ENCODE data around the gene ELOVL6.

Gene ELOVL6

GRCh38 chr4:110099638-110100037 is 98.8 kb downstream of the ELOVL6 start:
- no peak for FAIRE-seq
- no peak for DNase-seq (ENCODE audit: insufficient read length, low spot score)
- no peak for TF ChIP-seq CTCF (IDR thresholded peaks at IDR 0.05; ENCODE audit: insufficient read depth, missing control alignments)

GRCh38 chr4:110096405-110096804 is 102.0 kb downstream of the ELOVL6 start:
- FAIRE-seq (no peak), DNase-seq (ENCODE audit: insufficient read length, low spot score) (no peak)
- TF ChIP-seq CTCF (IDR thresholded peaks at IDR 0.05; ENCODE audit: insufficient read depth, missing control alignments), result no peak

- FAIRE-seq, result no peak
- TF ChIP-seq CTCF (IDR thresholded peaks at IDR 0.05; ENCODE audit: insufficient read depth, missing control alignments), result no peak
- DNase-seq (ENCODE audit: insufficient read length, low spot score), result no peak
These were observed 105.8 kb downstream of the ELOVL6 start for GRCh38 chr4:110092646-110093045.

GRCh38 chr4:110091434-110092140 is 106.8 kb downstream of the ELOVL6 start:
- no peak for DNase-seq (ENCODE audit: insufficient read length, low spot score)
- no peak for FAIRE-seq
- no peak for TF ChIP-seq CTCF (IDR thresholded peaks at IDR 0.05; ENCODE audit: insufficient read depth, missing control alignments)

GRCh38 chr4:110088670-110089069 is 109.7 kb downstream of the ELOVL6 start:
- no peak for TF ChIP-seq CTCF (IDR thresholded peaks at IDR 0.05; ENCODE audit: insufficient read depth, missing control alignments)
- FAIRE-seq, result no peak
- DNase-seq (ENCODE audit: insufficient read length, low spot score), result no peak

- no peak for TF ChIP-seq CTCF (IDR thresholded peaks at IDR 0.05; ENCODE audit: insufficient read depth, missing control alignments)
- no peak for FAIRE-seq
- DNase-seq (ENCODE audit: insufficient read length, low spot score), result no peak
These were observed 111.2 kb downstream of the ELOVL6 start for GRCh38 chr4:110087070-110087708.

GRCh38 chr4:110085131-110085530 is 113.3 kb downstream of the ELOVL6 start:
- no peak for FAIRE-seq
- no peak for TF ChIP-seq CTCF (IDR thresholded peaks at IDR 0.05; ENCODE audit: insufficient read depth, missing control alignments)
- DNase-seq (ENCODE audit: insufficient read length, low spot score), result no peak

Measured in D721Med (cell line).